Activated CD4-positive, alpha-beta T cell treated with anti-CD3 and anti-CD28 coated beads for 36 hours (primary cell): Measurements from ENCODE around the gene ADAM11. TPM values are rescaled to one million over a fixed set of nuclear protein-coding genes. Genes with fewer than 3 reads are reported as not detected.

ENCODE experiments used
- ATAC-seq: fragments of 200-7000 bp; cut with Tn5 transposase; one replicate; pipeline ENCODE4 v1.10.0; 2021; ENCODE audit warnings: mild to moderate bottlenecking, moderate library complexity
- CTCF ChIA-PET: fragments of 350-600 bp; sonication (Branson Sonifier 250); formaldehyde crosslinking; loops from one replicate; lab custom pipeline; 2021; ENCODE audit warnings: antibody characterized with exemption; lab: Charles Lee
- POLR2A ChIA-PET: fragments of 350-600 bp; sonication (Branson Sonifier 250); formaldehyde crosslinking; loops from one replicate; lab custom pipeline; 2021; ENCODE audit warnings: antibody characterized with exemption, inconsistent platforms; lab: Charles Lee
- DNase-seq: peaks from one replicate; pipeline ENCODE4 v3.0.0-alpha.2; 2020
- H3K27ac Mint-ChIP-seq: one replicate; pipeline ENCODE4 v1.8.0; 2021; ENCODE audit warnings: mixed read lengths
- H3K27me3 Mint-ChIP-seq: one replicate; pipeline ENCODE4 v1.8.0; 2021; ENCODE audit warnings: mixed read lengths
- H3K36me3 Mint-ChIP-seq: one replicate; pipeline ENCODE4 v1.8.0; 2021; ENCODE audit warnings: low read depth, mixed read lengths
- H3K4me1 Mint-ChIP-seq: one replicate; pipeline ENCODE4 v1.8.0; 2021; ENCODE audit warnings: mixed read lengths
- H3K4me3 Mint-ChIP-seq: one replicate; pipeline ENCODE4 v1.8.0; 2021; ENCODE audit warnings: mild to moderate bottlenecking, moderate library complexity, mixed read lengths
- H3K9me3 Mint-ChIP-seq: one replicate; pipeline ENCODE4 v1.8.0; 2021; ENCODE audit warnings: low read depth, mixed read lengths
- intact Hi-C, 2 experiments: fragments of 100-400 bp; cut with DNase I in 1 of 2; cut with micrococcal nuclease in 1 of 2; formaldehyde crosslinking; loops; one replicate each; pipeline versions ENCODE4 v1.14.2 to v1.15.1; 2022 to 2024; cut with DNase I, micrococcal nuclease
- total RNA-seq, 2 experiments: library from RNA; stranded (reverse); gene quantifications; one replicate each; pipeline ENCODE4 v1.2.3, GENCODE V29; 2021

The ADAM11 gene
- total RNA-seq, 2 experiments from 2014 or later: 0.19 to 0.55 TPM

DNA sequence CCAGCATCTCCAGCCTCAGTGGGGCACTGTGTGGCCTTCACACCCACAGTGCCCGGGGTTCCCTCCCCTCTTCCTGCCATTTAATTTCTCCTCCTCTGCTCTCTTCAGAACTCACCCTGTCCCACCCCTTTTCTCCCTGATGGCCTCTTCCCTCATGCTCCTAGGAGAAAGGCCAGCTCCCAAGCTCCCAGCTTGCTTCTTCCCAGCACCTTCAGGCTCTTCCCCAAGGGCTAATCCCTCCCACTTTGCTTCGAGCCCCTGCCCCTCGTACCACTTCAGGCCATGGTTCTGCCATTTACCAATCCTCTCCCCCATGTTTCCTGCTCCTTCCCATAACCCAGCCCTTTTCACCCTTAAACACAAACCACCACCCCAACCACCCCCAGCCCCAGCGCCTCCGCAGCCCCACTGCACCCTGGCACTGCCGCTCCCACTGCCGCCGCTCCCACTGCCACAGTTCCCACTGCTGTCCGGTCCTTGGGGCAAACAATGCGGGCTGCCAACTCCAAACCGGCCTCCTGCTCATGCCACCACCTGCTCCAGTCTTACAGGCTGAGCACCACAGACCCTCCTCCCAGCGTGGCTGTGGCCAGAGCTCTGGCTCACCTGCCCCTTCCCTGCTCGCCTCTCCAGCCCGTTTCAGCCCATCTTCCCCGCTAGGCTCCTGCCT, 28.6 kb downstream of the ADAM11 start:
- no peak overlapping the region for H3K27ac Mint-ChIP-seq
- no peak for ATAC-seq
- no peaks in the 10 kb centered on the region for H3K9me3 Mint-ChIP-seq
- CTCF ChIA-PET: no interaction called here
- no peak for DNase-seq
- H3K27me3 Mint-ChIP-seq: no peaks in the 10 kb centered on the region
- H3K4me3 Mint-ChIP-seq: no peak overlapping the region
- POLR2A ChIA-PET: no interaction called here
- no peaks in the 10 kb centered on the region for H3K4me1 Mint-ChIP-seq
- intact Hi-C loops: no loop called here
- H3K36me3 Mint-ChIP-seq: no peaks in the 10 kb centered on the region

DNA sequence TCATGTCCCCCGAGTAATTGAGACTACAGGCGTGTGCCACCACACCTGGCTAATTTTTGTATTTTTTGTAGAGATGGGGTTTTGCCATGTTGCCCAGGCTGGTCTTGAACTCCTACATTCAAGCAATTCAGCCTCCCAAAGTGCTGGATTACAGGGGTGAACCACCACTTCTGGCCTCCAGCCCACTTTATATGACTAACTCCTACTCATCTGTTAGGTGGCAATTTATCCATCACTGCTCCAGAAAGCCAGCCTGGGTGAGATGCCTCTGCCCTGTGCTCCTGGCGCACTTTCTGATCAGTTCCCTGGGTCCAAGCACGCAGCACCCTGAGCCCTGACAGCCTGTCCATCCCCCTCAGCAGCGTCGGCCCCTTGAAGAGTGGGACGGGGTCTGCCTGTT, 29.4 kb downstream of the ADAM11 start:
- Mint-ChIP-seq H3K27ac (no peak overlapping the region), H3K27me3 (no peaks in the 10 kb centered on the region), H3K36me3 (no peaks in the 10 kb centered on the region), H3K4me1 (no peaks in the 10 kb centered on the region), H3K9me3 (no peaks in the 10 kb centered on the region), H3K4me3 (no peak overlapping the region)
- ATAC-seq: no peak
- POLR2A ChIA-PET: no interaction called here
- DNase-seq: no peak
- CTCF ChIA-PET: interaction anchor here (1.0 kb wide), 1 partner anchor 9 kb away, joined by 4 read pairs; no protein-coding TSS in a partner anchor
- intact Hi-C loops: no loop called here

DNA sequence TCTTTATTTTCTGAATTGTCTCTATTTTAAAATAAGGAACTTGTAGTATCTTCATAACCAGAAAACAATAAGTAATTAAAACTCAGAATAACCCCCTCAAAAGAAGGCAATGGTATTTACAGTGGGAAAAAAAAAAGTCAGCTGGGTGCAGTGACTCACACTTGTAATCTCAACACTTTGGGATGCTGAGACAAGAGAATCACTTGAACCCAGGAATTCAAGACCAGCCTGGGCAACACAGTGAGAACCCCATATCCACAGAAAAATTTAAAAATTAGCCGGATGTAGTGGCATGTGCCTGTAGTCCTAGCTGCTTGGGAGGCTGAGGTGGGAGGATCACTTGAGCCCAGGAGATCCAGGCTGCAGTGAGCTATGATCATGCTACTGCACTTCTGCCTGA, 33.5 kb downstream of the ADAM11 start:
- POLR2A ChIA-PET: no interaction called here
- Mint-ChIP-seq H3K9me3 (no peaks in the 10 kb centered on the region), H3K4me3 (no peak overlapping the region), H3K36me3 (no peaks in the 10 kb centered on the region), H3K27me3 (no peaks in the 10 kb centered on the region), H3K27ac (no peak overlapping the region), H3K4me1 (peaks cover 7% of the 10 kb centered on the region)
- intact Hi-C loops: no loop called here
- CTCF ChIA-PET: interaction anchor here (0.9 kb wide), 1 partner anchor 12 kb away, joined by 4 read pairs; no protein-coding TSS in a partner anchor
- DNase-seq (no peak), ATAC-seq (no peak)

DNA sequence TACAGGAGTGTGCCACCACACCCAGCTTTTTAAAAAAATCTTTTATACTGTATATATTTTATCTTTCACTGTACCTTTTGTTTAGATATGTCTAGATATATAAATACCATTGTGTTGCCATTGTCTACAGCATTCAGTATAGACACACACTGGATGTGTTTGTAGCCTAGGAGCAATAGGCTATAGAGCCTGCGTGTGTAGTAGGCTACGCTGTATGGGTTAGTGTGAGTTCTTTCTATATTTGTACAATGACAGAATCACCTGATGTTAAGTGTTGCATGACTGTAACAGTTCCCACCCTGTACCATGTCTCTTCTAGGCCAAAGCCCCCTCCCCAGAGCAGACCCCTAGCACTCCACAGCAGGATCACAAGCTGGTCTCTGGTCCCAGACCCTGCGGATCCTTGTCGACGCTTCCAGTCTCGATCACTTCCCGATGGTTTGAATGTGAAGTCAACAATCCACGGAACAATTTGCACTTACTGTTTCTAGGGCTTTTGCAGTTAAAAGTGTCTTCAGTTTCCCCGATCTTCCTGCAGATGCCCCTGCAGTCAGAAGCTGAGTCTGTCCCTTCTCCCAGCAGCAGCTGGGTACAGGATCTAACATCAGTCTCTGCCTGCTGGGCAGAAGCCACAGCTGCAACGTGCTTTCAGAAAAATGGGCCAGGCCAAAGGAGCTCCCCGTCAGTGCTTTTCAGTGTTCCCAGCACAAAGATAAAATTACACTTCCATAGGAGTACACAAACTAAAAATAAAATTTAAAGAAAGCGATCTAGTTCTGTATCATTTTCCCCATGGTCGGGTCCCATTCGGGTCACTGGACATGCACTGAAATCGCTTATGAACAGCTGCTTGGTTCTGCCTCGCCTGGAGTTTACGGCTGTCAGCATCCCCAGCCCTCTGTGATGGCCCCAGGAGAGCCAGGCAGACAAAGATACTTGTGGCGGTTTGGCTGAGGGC, 35.4 kb downstream of the ADAM11 start:
- Mint-ChIP-seq H3K9me3 (no peaks in the 10 kb centered on the region), H3K36me3 (no peaks in the 10 kb centered on the region), H3K4me1 (peaks cover 7% of the 10 kb centered on the region), H3K27ac (no peak overlapping the region), H3K4me3 (no peak overlapping the region), H3K27me3 (no peaks in the 10 kb centered on the region)
- ChIA-PET CTCF (interaction anchor here (0.6 to 1.5 kb wide), 3 partner anchors 14 to 62 kb away, joined by 3 to 5 read pairs (median 3); no protein-coding TSS in a partner anchor), POLR2A (no interaction called here)
- DNase-seq (no peak), ATAC-seq (no peak)
- intact Hi-C loops: no loop called here

DNA sequence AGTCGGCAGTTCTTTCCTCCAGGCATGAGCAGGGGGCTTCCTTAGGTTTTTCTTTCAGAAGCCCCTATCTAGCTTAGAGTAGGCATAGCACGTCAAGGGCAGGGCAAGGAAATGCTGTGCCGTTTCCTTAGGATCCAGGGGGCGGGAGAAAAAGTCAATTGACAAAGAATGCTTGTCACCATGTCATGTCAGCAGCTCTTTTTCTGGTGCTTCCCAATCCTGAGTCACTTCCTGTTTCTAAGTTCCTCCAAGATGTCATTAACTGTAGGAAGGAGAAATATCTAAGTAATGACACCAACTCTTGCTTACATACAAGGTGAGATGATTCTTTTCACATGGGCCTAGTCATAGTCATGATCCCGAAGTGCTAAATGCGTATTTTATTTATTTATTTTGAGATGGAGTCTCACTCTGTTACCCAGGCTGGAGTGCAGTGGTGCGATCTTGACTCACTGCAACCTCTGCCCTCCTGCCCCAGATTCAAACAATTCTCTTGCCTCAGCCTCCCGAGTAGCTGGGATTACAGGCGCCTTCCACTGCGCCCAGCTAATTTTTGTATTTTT, 36.1 kb downstream of the ADAM11 start:
- no peak overlapping the region for H3K4me3 Mint-ChIP-seq
- POLR2A ChIA-PET: no interaction called here
- ATAC-seq (peak; percentile 58), DNase-seq (no peak)
- CTCF ChIA-PET: interaction anchor here (0.6 to 1.5 kb wide), 3 partner anchors 15 to 61 kb away, joined by 3 to 5 read pairs (median 3); no protein-coding TSS in a partner anchor
- no peaks in the 10 kb centered on the region for H3K27me3 Mint-ChIP-seq
- intact Hi-C loops: no loop called here
- H3K9me3 Mint-ChIP-seq: no peaks in the 10 kb centered on the region
- H3K27ac Mint-ChIP-seq: no peak overlapping the region
- H3K4me1 Mint-ChIP-seq: peaks cover 7% of the 10 kb centered on the region
- H3K36me3 Mint-ChIP-seq: no peaks in the 10 kb centered on the region

DNA sequence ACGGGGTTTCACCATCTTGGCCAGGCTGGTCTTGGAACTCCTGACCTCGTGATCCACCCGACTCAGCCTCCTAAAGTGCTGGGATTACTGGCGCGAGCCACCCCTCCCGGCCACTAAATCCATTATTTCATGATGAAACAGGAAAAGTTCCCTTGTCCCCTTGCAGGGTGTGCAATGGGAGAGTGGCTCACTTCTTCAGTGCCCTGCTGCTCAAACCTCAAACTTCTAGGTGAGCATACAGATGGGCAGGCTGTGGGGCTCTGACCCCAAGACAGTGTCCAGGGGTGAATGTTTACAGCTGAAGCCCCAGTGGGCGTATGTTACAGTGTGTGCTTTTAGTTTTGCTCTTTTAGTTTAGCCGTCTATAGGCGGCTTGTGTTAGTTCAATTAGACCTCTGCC, 36.6 kb downstream of the ADAM11 start:
- POLR2A ChIA-PET: no interaction called here

DNA sequence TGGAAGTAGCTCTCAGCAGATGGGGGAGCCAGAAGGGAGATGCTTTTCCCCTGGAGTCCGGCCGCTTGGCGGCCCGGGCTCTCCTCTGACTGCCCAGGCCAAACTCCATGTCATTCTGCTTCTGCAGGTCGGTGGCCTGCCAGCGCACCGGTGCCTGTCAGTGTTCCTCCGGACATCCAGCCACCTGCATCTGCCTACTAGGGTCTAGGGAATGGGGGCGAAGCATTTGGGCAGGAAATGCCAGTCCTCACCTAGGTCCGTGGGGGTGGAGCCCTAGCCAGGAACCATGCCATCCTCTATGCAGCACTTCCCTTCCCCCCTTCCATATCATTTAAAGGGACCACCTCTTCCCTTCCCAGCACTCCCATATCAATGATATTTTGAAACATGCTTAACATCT, 37.1 kb downstream of the ADAM11 start:
- no peak overlapping the region for H3K27ac Mint-ChIP-seq
- H3K36me3 Mint-ChIP-seq: no peaks in the 10 kb centered on the region
- ATAC-seq: no peak
- ChIA-PET CTCF (no interaction called here), POLR2A (no interaction called here)
- H3K4me1 Mint-ChIP-seq: peaks cover 7% of the 10 kb centered on the region
- no peaks in the 10 kb centered on the region for H3K27me3 Mint-ChIP-seq
- H3K4me3 Mint-ChIP-seq: no peak overlapping the region
- intact Hi-C loops: no loop called here
- H3K9me3 Mint-ChIP-seq: no peaks in the 10 kb centered on the region
- no peak for DNase-seq

More for the DNA sequence above, 36.6 kb downstream of the ADAM11 start:
- Mint-ChIP-seq H3K36me3 (no peaks in the 10 kb centered on the region), H3K27me3 (no peaks in the 10 kb centered on the region), H3K9me3 (no peaks in the 10 kb centered on the region), H3K4me3 (no peak overlapping the region), H3K27ac (no peak overlapping the region), H3K4me1 (peaks cover 7% of the 10 kb centered on the region)
- CTCF ChIA-PET: interaction anchor here (1.5 kb wide), 1 partner anchor 16 kb away, joined by 5 read pairs; no protein-coding TSS in a partner anchor
- ATAC-seq: no peak
- intact Hi-C loops: no loop called here
- DNase-seq: no peak

DNA sequence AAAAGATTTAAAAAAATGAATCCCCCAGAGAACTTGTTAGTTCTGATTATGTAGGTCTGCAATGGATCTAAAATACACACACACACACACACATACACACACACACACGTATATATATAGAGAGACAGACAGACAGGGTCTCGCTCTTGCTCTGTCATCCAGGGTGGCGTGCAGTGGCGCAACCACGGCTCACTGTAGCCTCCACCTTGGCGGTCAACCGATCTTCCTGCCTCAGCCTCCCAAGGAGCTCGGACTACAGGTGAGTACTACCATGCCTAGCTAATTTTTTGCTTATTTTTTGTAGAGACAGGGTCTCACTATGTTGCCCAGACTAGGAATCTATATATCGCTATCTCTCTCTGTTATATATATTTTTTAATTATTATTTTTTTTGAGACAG, 37.9 kb downstream of the ADAM11 start:
- Mint-ChIP-seq H3K27me3 (no peaks in the 10 kb centered on the region), H3K27ac (no peak overlapping the region), H3K4me1 (peaks cover 7% of the 10 kb centered on the region), H3K9me3 (no peaks in the 10 kb centered on the region), H3K4me3 (no peak overlapping the region), H3K36me3 (no peaks in the 10 kb centered on the region)
- ATAC-seq (no peak), DNase-seq (no peak)
- intact Hi-C loops: no loop called here
- CTCF ChIA-PET: interaction anchor here (1.2 kb wide), 1 partner anchor 65 kb away, joined by 3 read pairs; no protein-coding TSS in a partner anchor
- POLR2A ChIA-PET: interaction anchor here (1.0 kb wide), 1 partner anchor 43 kb away, joined by 5 read pairs; no protein-coding TSS in a partner anchor

DNA sequence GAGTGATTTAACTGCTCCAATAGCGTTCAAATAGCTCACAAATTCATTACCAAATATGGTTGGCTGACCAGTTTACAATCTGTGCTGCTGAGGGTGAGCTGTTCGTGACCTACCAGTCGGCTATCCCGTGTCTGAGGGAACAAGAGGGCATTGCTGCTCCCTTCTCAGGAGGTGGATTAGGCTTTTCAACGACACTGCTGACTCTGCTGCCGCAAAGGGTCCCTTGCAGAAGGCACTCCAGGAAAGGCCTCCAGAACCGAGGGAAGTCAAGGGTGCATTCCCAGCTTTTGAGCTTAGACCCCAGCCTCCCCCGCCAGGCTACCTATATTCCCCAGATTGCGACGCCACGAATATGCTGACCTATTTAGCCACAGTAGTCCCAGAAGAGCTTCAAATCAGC, 39.0 kb downstream of the ADAM11 start:
- DNase-seq (no peak), ATAC-seq (no peak)
- H3K27ac Mint-ChIP-seq: no peak overlapping the region
- intact Hi-C loops: no loop called here
- ChIA-PET CTCF (interaction anchor here (0.8 to 1.5 kb wide), 5 partner anchors 9 to 64 kb away, joined by 3 to 13 read pairs (median 3); no protein-coding TSS in a partner anchor), POLR2A (interaction anchor here (1.0 kb wide), 1 partner anchor 42 kb away, joined by 5 read pairs; no protein-coding TSS in a partner anchor)
- no peaks in the 10 kb centered on the region for H3K9me3 Mint-ChIP-seq
- H3K4me1 Mint-ChIP-seq: peaks cover 7% of the 10 kb centered on the region
- no peak overlapping the region for H3K4me3 Mint-ChIP-seq
- no peaks in the 10 kb centered on the region for H3K36me3 Mint-ChIP-seq
- H3K27me3 Mint-ChIP-seq: no peaks in the 10 kb centered on the region

DNA sequence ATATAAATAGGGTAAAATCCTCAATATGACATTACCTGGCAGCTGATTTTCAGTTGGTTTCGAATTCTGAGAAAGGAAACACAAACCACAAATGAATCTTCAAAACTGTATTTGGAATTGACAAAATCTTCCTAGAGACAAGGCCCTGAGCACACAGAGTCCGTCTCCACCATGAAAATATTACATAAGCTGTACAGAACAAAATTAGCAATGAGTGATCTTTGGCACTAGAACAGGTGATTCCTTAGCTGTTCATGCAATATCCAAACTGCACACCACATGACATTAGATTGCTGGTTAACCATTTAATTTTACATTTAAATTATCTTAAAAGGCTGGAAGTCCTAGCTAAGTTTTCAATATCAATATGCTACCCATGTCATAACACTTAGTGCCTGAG, 39.6 kb downstream of the ADAM11 start:
- no peaks in the 10 kb centered on the region for H3K36me3 Mint-ChIP-seq
- no peaks in the 10 kb centered on the region for H3K27me3 Mint-ChIP-seq
- H3K4me1 Mint-ChIP-seq: peaks cover 7% of the 10 kb centered on the region
- ChIA-PET POLR2A (no interaction called here), CTCF (interaction anchor here (0.6 to 1.5 kb wide), 4 partner anchors 16 to 1001 kb away, joined by 3 to 13 read pairs (median 6); no protein-coding TSS in a partner anchor)
- DNase-seq (no peak), ATAC-seq (no peak)
- H3K9me3 Mint-ChIP-seq: no peaks in the 10 kb centered on the region
- H3K4me3 Mint-ChIP-seq: no peak overlapping the region
- intact Hi-C loops: no loop called here
- no peak overlapping the region for H3K27ac Mint-ChIP-seq

DNA sequence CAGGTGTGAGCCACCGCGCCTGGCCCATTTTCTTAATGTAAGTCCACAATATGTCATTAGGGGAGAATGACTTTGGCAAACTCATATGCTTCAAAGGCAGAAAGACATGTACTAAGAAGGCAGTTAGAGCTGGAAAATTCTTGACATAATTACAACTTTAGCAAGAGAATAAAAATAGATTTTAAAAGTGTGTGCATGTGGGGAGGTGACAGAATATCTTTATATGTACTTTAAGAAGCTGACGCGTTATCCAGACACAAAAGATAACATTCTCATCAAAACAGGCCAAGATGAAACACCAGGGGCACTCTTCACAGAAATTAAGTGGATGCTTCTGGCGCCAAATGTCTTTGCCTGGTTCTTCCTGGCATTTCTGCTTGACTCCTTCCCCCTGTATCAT, 43.1 kb downstream of the ADAM11 start:
- no peaks in the 10 kb centered on the region for H3K9me3 Mint-ChIP-seq
- no peaks in the 10 kb centered on the region for H3K27me3 Mint-ChIP-seq
- intact Hi-C loops: no loop called here
- no peaks in the 10 kb centered on the region for H3K4me1 Mint-ChIP-seq
- H3K27ac Mint-ChIP-seq: no peak overlapping the region
- ATAC-seq (no peak), DNase-seq (no peak)
- H3K4me3 Mint-ChIP-seq: no peak overlapping the region
- H3K36me3 Mint-ChIP-seq: peaks cover 3% of the 10 kb centered on the region
- POLR2A ChIA-PET: no interaction called here
- CTCF ChIA-PET: interaction anchor here (0.5 kb wide), 2 partner anchors 18 to 1168 kb away, joined by 3 to 5 read pairs; no protein-coding TSS in a partner anchor
